GM23338 (cell line): ENCODE results near the gene OPRD1. TPM values are rescaled to one million over a fixed set of nuclear protein-coding genes. Genes with fewer than 3 reads are reported as not detected.

ENCODE experiments used
- ATAC-seq: fragments of 200-7000 bp; cut with Tn5 transposase; 3 replicates; pipeline ENCODE4 v1.9.1; 2020
- DNase-seq: peaks from one replicate; pipeline ENCODE4 v3.0.0-alpha.2; 2015; ENCODE audit warnings: low spot score
- H2AFZ ChIP-seq: fragments of 200-600 bp; sonication (generic); 2 replicates; pipeline ENCODE4 v1.8.0; 2016; ENCODE audit warnings: antibody characterized with exemption, mild to moderate bottlenecking, moderate library complexity
- H3F3A ChIP-seq: fragments of 200-600 bp; sonication (generic); replicated peaks from 2 replicates; pipeline ENCODE4 v1.8.0; 2017; ENCODE audit warnings: antibody characterized with exemption, mixed run types, low read depth
- H3K27ac ChIP-seq: fragments of 200-600 bp; sonication (generic); 2 replicates; pipeline ENCODE4 v1.6.1; 2016; ENCODE audit warnings: low read depth
- H3K27me3 ChIP-seq: fragments of 200-600 bp; sonication (generic); 2 replicates; pipeline ENCODE4 v1.8.0; 2016; ENCODE audit warnings: mild to moderate bottlenecking, mixed run types, moderate library complexity; ENCODE audit not compliant: insufficient read depth
- H3K36me3 ChIP-seq: fragments of 200-600 bp; sonication (generic); 2 replicates; pipeline ENCODE4 v1.8.0; 2016; ENCODE audit warnings: mild to moderate bottlenecking; ENCODE audit not compliant: insufficient read depth
- H3K4me1 ChIP-seq: fragments of 200-600 bp; sonication (generic); 2 replicates; pipeline ENCODE4 v1.8.0; 2016; ENCODE audit warnings: mild to moderate bottlenecking, moderate library complexity; ENCODE audit not compliant: insufficient read depth
- H3K4me2 ChIP-seq: fragments of 200-600 bp; sonication (generic); 2 replicates; pipeline ENCODE4 v1.7.1; 2017; ENCODE audit warnings: mixed run types
- H3K4me3 ChIP-seq: fragments of 200-600 bp; sonication (generic); 2 replicates; pipeline ENCODE4 v1.6.1; 2016; ENCODE audit warnings: mixed run types
- H3K79me2 ChIP-seq: fragments of 200-600 bp; sonication (generic); replicated peaks from 2 replicates; pipeline ENCODE4 v1.8.0; 2017; ENCODE audit warnings: mild to moderate bottlenecking; ENCODE audit not compliant: insufficient read depth
- H3K9me2 ChIP-seq: fragments of 200-600 bp; sonication (generic); 2 replicates; pipeline ENCODE4 v1.8.0; 2017; ENCODE audit not compliant: insufficient read depth
- H4K20me1 ChIP-seq: fragments of 200-600 bp; sonication (generic); replicated peaks from 2 replicates; pipeline ENCODE4 v1.8.0; 2017; ENCODE audit warnings: mild to moderate bottlenecking; ENCODE audit not compliant: insufficient read depth
- H3K27ac Mint-ChIP-seq: 2 replicates; pipeline ENCODE4 v1.8.0; 2020; ENCODE audit warnings: inconsistent platforms, mild to moderate bottlenecking, moderate library complexity, mixed read lengths
- H3K27me3 Mint-ChIP-seq: 3 replicates; pipeline ENCODE4 v1.8.0; 2022; ENCODE audit warnings: low read depth, mild to moderate bottlenecking, moderate library complexity, mixed read lengths, inconsistent platforms; ENCODE audit not compliant: insufficient read depth, poor library complexity
- H3K36me3 Mint-ChIP-seq: 3 replicates; pipeline ENCODE4 v1.8.0; 2021; ENCODE audit warnings: low read depth, mild to moderate bottlenecking, inconsistent platforms, moderate library complexity, mixed read lengths
- H3K4me1 Mint-ChIP-seq: 3 replicates; pipeline ENCODE4 v1.8.0; 2020; ENCODE audit warnings: mild to moderate bottlenecking, inconsistent platforms, mixed read lengths
- H3K4me3 Mint-ChIP-seq: 3 replicates; pipeline ENCODE4 v1.8.0; 2021; ENCODE audit warnings: moderate library complexity, mild to moderate bottlenecking, inconsistent platforms, mixed read lengths
- H3K9me3 Mint-ChIP-seq: 3 replicates; pipeline ENCODE4 v1.8.0; 2020; ENCODE audit warnings: moderate library complexity, mild to moderate bottlenecking, inconsistent platforms, mixed read lengths
- CREB1 ChIP-seq: fragments of 250-450 bp; sonication (Bioruptor Pico); IDR thresholded peaks from 2 replicates; pipeline ENCODE4 v1.5.0; 2020; ENCODE audit warnings: low read depth, mild to moderate bottlenecking, moderate library complexity
- EZH2 ChIP-seq: fragments of 200-600 bp; sonication (generic); IDR thresholded peaks from one replicate; pipeline ENCODE4 v1.8.0; 2017; ENCODE audit warnings: antibody characterized with exemption, mild to moderate bottlenecking, low read depth; ENCODE audit not compliant: unreplicated experiment
- EZH2phosphoT487 ChIP-seq: fragments of 200-600 bp; sonication (generic); IDR thresholded peaks from one replicate; pipeline ENCODE4 v1.8.1; 2018; ENCODE audit warnings: antibody characterized with exemption; ENCODE audit not compliant: unreplicated experiment
- JUNB ChIP-seq: IDR thresholded peaks from one replicate; pipeline ENCODE4 v1.6.1; 2016; ENCODE audit warnings: antibody characterized with exemption; ENCODE audit not compliant: unreplicated experiment
- POLR2AphosphoS5 ChIP-seq: IDR thresholded peaks from 2 replicates; pipeline ENCODE4 v1.6.1; 2016; ENCODE audit warnings: antibody characterized with exemption, low read depth
- STAT1 ChIP-seq: IDR thresholded peaks from one replicate; pipeline ENCODE4 v1.6.1; 2016; ENCODE audit warnings: antibody characterized with exemption; ENCODE audit not compliant: unreplicated experiment
- ZNF114 ChIP-seq: fragments of 250-450 bp; sonication (Bioruptor Pico); IDR thresholded peaks from 2 replicates; pipeline ENCODE4 v1.5.0; 2020; ENCODE audit warnings: mild to moderate bottlenecking, moderate library complexity
- polyA plus RNA-seq: library from polyadenylated mRNA; unstranded; fragments of >200 nt; fragmentation: Nextera tagmentation; extraction: Ambion mirVana; gene quantifications from 2 replicates; pipeline ENCODE4 v1.2.1, GENCODE V29; 2016
- total RNA-seq: library from RNA; depleted of rRNA; stranded (reverse); fragments of >200 nt; shearing (Covaris generic); gene quantifications from 2 replicates; pipeline ENCODE4 v1.2.3, GENCODE V29; 2014
- TF ChIP-seq, protein P1 (sequence below), 2 experiments: fragments of 200-600 bp in 1 of 2; sonication (generic) in 1 of 2; conservative IDR thresholded peaks; 2 replicates each; pipeline versions ENCODE4 v1.5.1 to v1.6.1; 2016 to 2017; ENCODE audit warnings: antibody characterized with exemption in 2 of 2, low read depth in 2 of 2, mild to moderate bottlenecking in 2 of 2, moderate library complexity in 1 of 2

The OPRD1 gene
- total and polyA plus RNA-seq, 2 experiments from 2014 or later, result 0.55 to 2.3 TPM

DNA sequence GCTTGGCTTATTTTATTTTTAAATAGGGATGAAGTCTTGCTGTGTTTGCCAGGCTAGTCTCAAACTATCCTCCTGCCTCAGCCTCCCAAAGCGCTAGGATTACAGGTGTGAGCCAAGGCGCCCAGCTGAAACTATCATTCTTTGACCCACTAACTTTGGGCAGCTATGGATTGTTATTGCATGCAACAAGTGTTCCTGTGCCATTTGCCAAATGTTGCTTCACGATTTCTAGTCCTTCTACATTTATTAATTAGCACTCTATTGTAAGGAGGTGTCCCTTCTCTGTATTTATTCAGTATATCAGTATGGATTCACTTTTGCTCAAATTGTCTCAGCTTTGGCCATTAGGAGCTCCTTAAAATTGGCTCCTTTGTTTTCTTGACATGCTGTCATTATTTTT, 38.9 kb upstream of the OPRD1 start:
- Histone ChIP-seq H3K36me3 (peaks cover 18% of the 10 kb centered on the region), H4K20me1 (peaks cover 28% of the 10 kb centered on the region)
- no peaks in the 10 kb centered on the region for H3K9me3 Mint-ChIP-seq

DNA sequence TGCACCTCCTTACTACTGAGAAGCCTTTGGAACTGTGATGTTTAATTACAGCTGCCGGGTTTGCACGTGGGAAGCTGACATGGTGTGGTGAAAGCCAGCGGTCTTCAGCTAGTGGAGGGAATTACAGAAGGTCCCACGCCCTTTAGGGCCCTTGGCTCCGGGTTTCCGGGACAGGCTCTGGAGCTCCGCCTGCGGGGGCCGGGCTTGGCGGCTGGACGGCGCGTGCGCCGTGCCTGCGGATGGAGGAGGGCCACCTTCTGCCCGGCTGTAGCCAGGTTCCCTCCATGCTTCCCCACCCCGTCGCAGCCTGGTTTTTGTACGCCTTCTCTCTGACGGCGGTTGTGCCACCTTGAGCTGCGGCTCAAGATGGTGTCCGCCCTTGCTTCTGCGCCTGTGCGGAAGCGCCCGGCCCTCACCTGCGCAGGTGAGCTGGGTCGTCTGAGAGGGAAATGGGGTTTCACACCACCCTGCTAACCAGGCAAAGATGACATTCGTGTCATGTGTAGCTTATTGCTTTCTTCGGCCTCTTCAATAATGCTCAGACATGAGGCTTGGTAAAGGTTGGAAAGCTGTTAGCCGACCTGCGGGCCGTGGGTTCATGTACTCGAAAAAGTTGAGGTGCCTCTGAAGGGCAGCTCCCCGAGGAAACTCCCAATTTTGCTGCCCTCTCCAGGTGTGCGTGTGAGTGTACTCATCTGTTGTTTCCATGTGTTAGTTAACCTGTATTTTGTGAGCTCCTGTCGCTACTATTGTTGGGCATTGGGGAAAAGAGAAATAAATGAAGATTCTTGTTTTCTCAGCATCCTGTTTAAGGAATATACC, 36.6 kb upstream of the OPRD1 start:
- peaks cover 8% of the 10 kb centered on the region; the same call in 1 of the 2 replicates for H3K36me3 ChIP-seq
- H4K20me1 ChIP-seq, result peaks cover 14% of the 10 kb centered on the region
- peak overlapping the region; percentile 77 for H3K4me2 ChIP-seq
- peak overlapping the region; percentile 87 for H3K27ac ChIP-seq
- peaks cover 46% of the 10 kb centered on the region for H3F3A ChIP-seq
- H2AFZ ChIP-seq, result no peak overlapping the region
- H3K4me3 Mint-ChIP-seq, result peak overlapping the region; percentile 67
- H3K27me3 Mint-ChIP-seq, result peaks cover 2% of the 10 kb centered on the region
- H3K79me2 ChIP-seq, result no peaks in the 10 kb centered on the region
- H3K27me3 ChIP-seq, result no peaks in the 10 kb centered on the region
- DNase-seq (peak; percentile 89), ATAC-seq (peak; percentile 96)
- H3K4me3 ChIP-seq, result peak overlapping the region; percentile 46
- H3K4me1 Mint-ChIP-seq, result peaks cover 8% of the 10 kb centered on the region
- H3K36me3 Mint-ChIP-seq, result peaks cover 9% of the 10 kb centered on the region; the same call in 1 of the 3 replicates
- H3K9me3 Mint-ChIP-seq, result no peaks in the 10 kb centered on the region
- TF ChIP-seq POLR2AphosphoS5, result peak; percentile 60
- peak; percentile 17; the same call in 1 of the 2 replicates for TF ChIP-seq CREB1
- no peak for TF ChIP-seq ZNF114 (CRISPR knock-in tag)
- TF ChIP-seq, protein P1, sequence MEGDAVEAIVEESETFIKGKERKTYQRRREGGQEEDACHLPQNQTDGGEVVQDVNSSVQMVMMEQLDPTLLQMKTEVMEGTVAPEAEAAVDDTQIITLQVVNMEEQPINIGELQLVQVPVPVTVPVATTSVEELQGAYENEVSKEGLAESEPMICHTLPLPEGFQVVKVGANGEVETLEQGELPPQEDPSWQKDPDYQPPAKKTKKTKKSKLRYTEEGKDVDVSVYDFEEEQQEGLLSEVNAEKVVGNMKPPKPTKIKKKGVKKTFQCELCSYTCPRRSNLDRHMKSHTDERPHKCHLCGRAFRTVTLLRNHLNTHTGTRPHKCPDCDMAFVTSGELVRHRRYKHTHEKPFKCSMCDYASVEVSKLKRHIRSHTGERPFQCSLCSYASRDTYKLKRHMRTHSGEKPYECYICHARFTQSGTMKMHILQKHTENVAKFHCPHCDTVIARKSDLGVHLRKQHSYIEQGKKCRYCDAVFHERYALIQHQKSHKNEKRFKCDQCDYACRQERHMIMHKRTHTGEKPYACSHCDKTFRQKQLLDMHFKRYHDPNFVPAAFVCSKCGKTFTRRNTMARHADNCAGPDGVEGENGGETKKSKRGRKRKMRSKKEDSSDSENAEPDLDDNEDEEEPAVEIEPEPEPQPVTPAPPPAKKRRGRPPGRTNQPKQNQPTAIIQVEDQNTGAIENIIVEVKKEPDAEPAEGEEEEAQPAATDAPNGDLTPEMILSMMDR (conservative IDR thresholded peaks at IDR 0.05; ENCODE audit: low read depth in 2 of 2), result no peak
- H3K9me2 ChIP-seq, result no peaks in the 10 kb centered on the region
- H3K27ac Mint-ChIP-seq, result peak overlapping the region; percentile 65; the same call in 1 of the 2 replicates
- H3K4me1 ChIP-seq, result no peaks in the 10 kb centered on the region; the same call in 1 of the 2 replicates

More for the DNA sequence above, 38.9 kb upstream of the OPRD1 start:
- no peaks in the 10 kb centered on the region for H3K27me3 ChIP-seq
- H3K27ac Mint-ChIP-seq, result no peak overlapping the region
- no peak for ATAC-seq
- peaks cover 2% of the 10 kb centered on the region for H3K27me3 Mint-ChIP-seq
- H3K9me2 ChIP-seq, result no peaks in the 10 kb centered on the region
- peaks cover 20% of the 10 kb centered on the region for H3K79me2 ChIP-seq
- no peaks in the 10 kb centered on the region; the same call in 1 of the 2 replicates for H3K4me1 ChIP-seq
- no peak overlapping the region for H3K4me2 ChIP-seq
- no peak for DNase-seq
- peaks cover 58% of the 10 kb centered on the region for H3F3A ChIP-seq
- TF ChIP-seq EZH2phosphoT487 (no peak), ZNF114 (CRISPR knock-in tag) (no peak)
- peaks cover 30% of the 10 kb centered on the region; the same call in 2 of the 3 replicates for H3K36me3 Mint-ChIP-seq
- no peak overlapping the region for H2AFZ ChIP-seq
- H3K27ac ChIP-seq, result peak overlapping the region; percentile 72
- H3K4me3 ChIP-seq, result no peak overlapping the region
- H3K4me1 Mint-ChIP-seq, result peaks cover 8% of the 10 kb centered on the region
- no peak overlapping the region for H3K4me3 Mint-ChIP-seq

DNA sequence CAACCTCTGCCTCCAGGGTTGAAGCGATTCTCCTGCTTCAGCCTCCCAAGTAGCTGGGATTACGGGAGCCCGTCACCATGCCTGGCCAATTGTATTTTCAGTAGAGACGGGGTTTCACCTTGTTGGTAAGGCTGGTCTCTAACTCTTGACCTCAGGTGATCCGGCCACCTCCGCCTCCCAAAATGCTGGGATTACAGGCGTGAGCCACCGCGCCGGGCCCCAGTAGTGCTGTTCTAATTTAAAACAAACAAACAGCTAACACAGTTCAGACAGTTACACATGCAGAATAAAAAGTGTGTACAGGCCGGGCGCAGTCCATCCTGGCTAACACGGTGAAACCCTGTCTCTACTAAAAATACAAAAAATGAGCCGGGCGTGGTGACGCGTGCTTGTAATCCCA, 35.6 kb upstream of the OPRD1 start:
- H3K36me3 ChIP-seq, result peaks cover 1% of the 10 kb centered on the region; the same call in 1 of the 2 replicates
- H3K79me2 ChIP-seq, result no peaks in the 10 kb centered on the region
- peaks cover 37% of the 10 kb centered on the region for H3F3A ChIP-seq
- peaks cover 2% of the 10 kb centered on the region for H3K27me3 Mint-ChIP-seq
- H3K4me3 Mint-ChIP-seq, result no peak overlapping the region
- H4K20me1 ChIP-seq, result peaks cover 13% of the 10 kb centered on the region; the same call in 1 of the 2 replicates
- H3K4me2 ChIP-seq, result no peak overlapping the region
- no peaks in the 10 kb centered on the region; the same call in 1 of the 2 replicates for H3K4me1 ChIP-seq
- no peak overlapping the region for H3K4me3 ChIP-seq
- H3K27me3 ChIP-seq, result no peaks in the 10 kb centered on the region
- no peak overlapping the region for H3K27ac ChIP-seq
- DNase-seq (no peak), ATAC-seq (no peak)
- H3K9me3 Mint-ChIP-seq, result no peaks in the 10 kb centered on the region
- no peaks in the 10 kb centered on the region for H3K9me2 ChIP-seq
- H3K27ac Mint-ChIP-seq, result no peak overlapping the region
- H2AFZ ChIP-seq, result no peak overlapping the region
- 0 out of 3 replicates have a peak, but pooled peaks cover 4% of the 10 kb centered on the region for H3K36me3 Mint-ChIP-seq
- H3K4me1 Mint-ChIP-seq, result peaks cover 8% of the 10 kb centered on the region
- TF ChIP-seq EZH2 (no peak), STAT1 (no peak), JUNB (no peak), EZH2phosphoT487 (no peak), CREB1 (no peak), ZNF114 (CRISPR knock-in tag) (no peak)
